GM21737 (cell line): ENCODE results near the gene TXLNG.
A peak's percentile ranks its signal among the peaks of the same experiment; 100 is the strongest.
"Not testable (repeated sequence)": the region's sequence is repeated elsewhere in the genome, so short reads cannot be mapped to it uniquely, and the experiment has no call there.

ENCODE experiments used
- ATAC-seq: cut with Tn5 transposase; IDR thresholded peaks from one replicate; pipeline ENCODE4 v1.9.1; 2021; ENCODE audit warnings: mild to moderate bottlenecking, moderate library complexity; ENCODE audit not compliant: unreplicated experiment

Gene TXLNG

GRCh38 chrX:16786139-16786790 is at the start of gene TXLNG:
TXLNG (plus strand) TSS chrX:16786466; CDS start chrX:16786488, 22 bp downstream.
- ATAC-seq, result peak; percentile 99

GRCh38 chrX:16737024-16737423 is 49.2 kb upstream of the TXLNG start:
- ATAC-seq, result no peak

- ATAC-seq, result no peak
These were observed 46.7 kb upstream of the TXLNG start for GRCh38 chrX:16739574-16739973.

- no peak for ATAC-seq
These were observed 42.5 kb upstream of the TXLNG start for GRCh38 chrX:16743604-16744325.

- no peak for ATAC-seq
These were observed 41.2 kb upstream of the TXLNG start for GRCh38 chrX:16745102-16745501.

GRCh38 chrX:16745659-16746058 is 40.6 kb upstream of the TXLNG start:
- no peak for ATAC-seq

- ATAC-seq, result no peak
These were observed 37.8 kb upstream of the TXLNG start for GRCh38 chrX:16748425-16748824.

- no peak for ATAC-seq
These were observed 36.1 kb upstream of the TXLNG start for GRCh38 chrX:16750136-16750535.

- ATAC-seq, result no peak
These were observed 32.2 kb upstream of the TXLNG start for GRCh38 chrX:16754019-16754418.

- ATAC-seq, result no peak
These were observed 29.5 kb upstream of the TXLNG start for GRCh38 chrX:16756724-16757123.

GRCh38 chrX:16761500-16761899 is 24.8 kb upstream of the TXLNG start:
- ATAC-seq, result not testable (repeated sequence)

GRCh38 chrX:16762579-16762978 is 23.7 kb upstream of the TXLNG start:
- ATAC-seq, result no peak

GRCh38 chrX:16765594-16765993 is 20.7 kb upstream of the TXLNG start:
- no peak for ATAC-seq

GRCh38 chrX:16770970-16771482 is 15.2 kb upstream of the TXLNG start:
- no peak for ATAC-seq

GRCh38 chrX:16771483-16772398 is 14.5 kb upstream of the TXLNG start:
- no peak for ATAC-seq

GRCh38 chrX:16772460-16772859 is 13.8 kb upstream of the TXLNG start:
- ATAC-seq, result no peak

GRCh38 chrX:16774746-16775145 is 11.5 kb upstream of the TXLNG start:
- no peak for ATAC-seq

- no peak for ATAC-seq
These were observed 7.7 kb upstream of the TXLNG start for GRCh38 chrX:16778545-16778944.

- no peak for ATAC-seq
These were observed 7.3 kb upstream of the TXLNG start for GRCh38 chrX:16778993-16779392.

- not testable (repeated sequence) for ATAC-seq
These were observed 6.5 kb upstream of the TXLNG start for GRCh38 chrX:16779815-16780214.

- ATAC-seq, result no peak
These were observed 2.8 kb upstream of the TXLNG start for GRCh38 chrX:16783452-16783851.
